Activated naive CD8-positive, alpha-beta T cell treated with anti-CD3 and anti-CD28 coated beads, Interleukin-2, amount 10 ng/mL, durations not matched to agents 7 days and 5 days (primary cell): ENCODE data around the gene MT1M. TPM values are rescaled to one million over a fixed set of nuclear protein-coding genes. Genes with fewer than 3 reads are reported as not detected.
"Not testable (repeated sequence)": the region's sequence is repeated elsewhere in the genome, so short reads cannot be mapped to it uniquely, and the experiment has no call there.

Source experiments
- ATAC-seq: fragments of 150-1000 bp; cut with Tn5 transposase; one replicate; pipeline ENCODE4 v1.10.0; 2021; ENCODE audit warnings: low read depth, moderate library complexity
- POLR2A ChIA-PET: fragments of 350-600 bp; sonication (Branson Sonifier 250); formaldehyde crosslinking; loops from one replicate; lab custom pipeline; 2021; ENCODE audit warnings: antibody characterized with exemption; lab: Charles Lee
- DNase-seq: peaks from one replicate; pipeline ENCODE4 v3.0.0; 2021
- H3K27ac Mint-ChIP-seq: one replicate; pipeline ENCODE4 v1.8.0; 2022; ENCODE audit warnings: mild to moderate bottlenecking, mixed read lengths
- H3K27me3 Mint-ChIP-seq: one replicate; pipeline ENCODE4 v1.8.0; 2022; ENCODE audit warnings: mild to moderate bottlenecking, moderate library complexity, mixed read lengths
- H3K36me3 Mint-ChIP-seq: one replicate; pipeline ENCODE4 v1.8.0; 2021; ENCODE audit warnings: mild to moderate bottlenecking, mixed read lengths
- H3K4me1 Mint-ChIP-seq: one replicate; pipeline ENCODE4 v1.8.0; 2021; ENCODE audit warnings: mixed read lengths
- H3K4me3 Mint-ChIP-seq: one replicate; pipeline ENCODE4 v1.8.0; 2022; ENCODE audit warnings: mild to moderate bottlenecking, moderate library complexity, mixed read lengths
- H3K9me3 Mint-ChIP-seq: one replicate; pipeline ENCODE4 v1.8.0; 2021; ENCODE audit warnings: mixed read lengths
- total RNA-seq, 2 experiments: library from RNA; stranded (reverse); gene quantifications; one replicate each; pipeline ENCODE4 v1.2.3, GENCODE V29; 2021

The MT1M gene
- total RNA-seq = not detected

GRCh38 chr16:56632156-56632847 is at the start of gene MT1M:
Gene MT1M (plus strand): TSS chr16:56632659. CDS start chr16:56632732, 73 bp downstream.
- POLR2A ChIA-PET = no interaction called here
- H3K9me3 Mint-ChIP-seq = no peaks in the 10 kb centered on the region
- peak; percentile 44 for DNase-seq
- peaks cover 67% of the 10 kb centered on the region for H3K27me3 Mint-ChIP-seq
- no peaks in the 10 kb centered on the region for H3K36me3 Mint-ChIP-seq
- H3K27ac Mint-ChIP-seq = no peak within 1 kb of the TSS
- peaks cover 24% of the 10 kb centered on the region for H3K4me1 Mint-ChIP-seq
- peak; percentile 31 for ATAC-seq
- H3K4me3 Mint-ChIP-seq = peak within 1 kb of the TSS; percentile 64

GRCh38 chr16:56582911-56583310 is 49.5 kb upstream of the MT1M start:
- ATAC-seq, H3K9me3 Mint-ChIP-seq, DNase-seq, H3K4me1 Mint-ChIP-seq, H3K27ac Mint-ChIP-seq, H3K36me3 Mint-ChIP-seq, H3K4me3 Mint-ChIP-seq, POLR2A ChIA-PET: not testable (repeated sequence)
- H3K27me3 Mint-ChIP-seq = peaks cover 26% of the 10 kb centered on the region

- peaks cover 32% of the 10 kb centered on the region for H3K27me3 Mint-ChIP-seq
- POLR2A ChIA-PET = no interaction called here
- no peaks in the 10 kb centered on the region for H3K36me3 Mint-ChIP-seq
- H3K27ac Mint-ChIP-seq = no peak overlapping the region
- H3K4me1 Mint-ChIP-seq = peaks cover 3% of the 10 kb centered on the region
- DNase-seq (no peak), ATAC-seq (no peak)
- H3K9me3 Mint-ChIP-seq = no peaks in the 10 kb centered on the region
- no peak overlapping the region for H3K4me3 Mint-ChIP-seq
Measured at GRCh38 chr16:56583351-56584168, 48.9 kb upstream of the MT1M start.

- no peaks in the 10 kb centered on the region for H3K36me3 Mint-ChIP-seq
- DNase-seq (no peak), ATAC-seq (no peak)
- peaks cover 7% of the 10 kb centered on the region for H3K4me1 Mint-ChIP-seq
- no peak overlapping the region for H3K27ac Mint-ChIP-seq
- H3K27me3 Mint-ChIP-seq = peaks cover 36% of the 10 kb centered on the region
- no peaks in the 10 kb centered on the region for H3K9me3 Mint-ChIP-seq
- H3K4me3 Mint-ChIP-seq = no peak overlapping the region
- POLR2A ChIA-PET = no interaction called here
Measured at GRCh38 chr16:56584276-56584675, 48.2 kb upstream of the MT1M start.

- no peak for ATAC-seq
- H3K9me3 Mint-ChIP-seq = no peaks in the 10 kb centered on the region
- POLR2A ChIA-PET = no interaction called here
- peak overlapping the region; percentile 83 for H3K4me3 Mint-ChIP-seq
- no peak for DNase-seq
- H3K36me3 Mint-ChIP-seq = no peaks in the 10 kb centered on the region
- H3K4me1 Mint-ChIP-seq = peaks cover 19% of the 10 kb centered on the region
- H3K27me3 Mint-ChIP-seq = peaks cover 49% of the 10 kb centered on the region
- no peak overlapping the region for H3K27ac Mint-ChIP-seq
Measured at GRCh38 chr16:56588781-56589140, 43.7 kb upstream of the MT1M start.

GRCh38 chr16:56589141-56590039 is 43.1 kb upstream of the MT1M start, which contains the start of gene MT3:
Gene MT3 (plus strand): TSS chr16:56589528. CDS start chr16:56589591, 63 bp downstream.
- Mint-ChIP-seq H3K27ac (no peak within 1 kb of the TSS), H3K27me3 (peaks cover 49% of the 10 kb centered on the region), H3K36me3 (no peaks in the 10 kb centered on the region), H3K4me1 (peaks cover 18% of the 10 kb centered on the region), H3K9me3 (no peaks in the 10 kb centered on the region), H3K4me3 (peak within 1 kb of the TSS; percentile 83)
- POLR2A ChIA-PET = no interaction called here
- ATAC-seq = peak; percentile 81
- peak; percentile 66 for DNase-seq

GRCh38 chr16:56591377-56592060 is 40.9 kb upstream of the MT1M start:
- POLR2A ChIA-PET = interaction anchor here (0.6 kb wide), 1 partner anchor 343 kb away, joined by 4 read pairs; no protein-coding TSS in a partner anchor
- peaks cover 17% of the 10 kb centered on the region for H3K4me1 Mint-ChIP-seq
- peaks cover 46% of the 10 kb centered on the region for H3K27me3 Mint-ChIP-seq
- H3K27ac Mint-ChIP-seq = no peak overlapping the region
- DNase-seq = no peak
- no peaks in the 10 kb centered on the region for H3K36me3 Mint-ChIP-seq
- no peak for ATAC-seq
- no peaks in the 10 kb centered on the region for H3K9me3 Mint-ChIP-seq
- no peak overlapping the region for H3K4me3 Mint-ChIP-seq

GRCh38 chr16:56593573-56594291 is 38.7 kb upstream of the MT1M start:
- Mint-ChIP-seq H3K4me1 (peaks cover 18% of the 10 kb centered on the region), H3K27ac (no peak overlapping the region), H3K4me3 (no peak overlapping the region), H3K27me3 (peaks cover 26% of the 10 kb centered on the region), H3K9me3 (no peaks in the 10 kb centered on the region), H3K36me3 (no peaks in the 10 kb centered on the region)
- ATAC-seq (no peak), DNase-seq (no peak)
- POLR2A ChIA-PET = interaction anchor here (0.6 kb wide), 1 partner anchor 63 kb away, joined by 3 read pairs; no protein-coding TSS in a partner anchor

GRCh38 chr16:56594292-56594619 is 38.2 kb upstream of the MT1M start:
- no peaks in the 10 kb centered on the region for H3K36me3 Mint-ChIP-seq
- ATAC-seq = no peak
- H3K4me1 Mint-ChIP-seq = peaks cover 16% of the 10 kb centered on the region
- peaks cover 24% of the 10 kb centered on the region for H3K27me3 Mint-ChIP-seq
- DNase-seq = no peak
- H3K9me3 Mint-ChIP-seq = no peaks in the 10 kb centered on the region
- POLR2A ChIA-PET = interaction anchor here (0.6 kb wide), 1 partner anchor 62 kb away, joined by 3 read pairs; no protein-coding TSS in a partner anchor
- no peak overlapping the region for H3K4me3 Mint-ChIP-seq
- no peak overlapping the region for H3K27ac Mint-ChIP-seq

- H3K27ac Mint-ChIP-seq = no peak overlapping the region
- H3K4me3 Mint-ChIP-seq = no peak overlapping the region
- H3K27me3 Mint-ChIP-seq = peaks cover 12% of the 10 kb centered on the region
- POLR2A ChIA-PET = interaction anchor here (0.6 to 1.0 kb wide), 3 partner anchors 25 to 102 kb away, joined by 3 to 4 read pairs (median 3); partner anchors contain the start of genes BBS2 and MT1E
- peaks cover 19% of the 10 kb centered on the region for H3K4me1 Mint-ChIP-seq
- peak; percentile 61 for ATAC-seq
- no peaks in the 10 kb centered on the region for H3K36me3 Mint-ChIP-seq
- no peak for DNase-seq
- H3K9me3 Mint-ChIP-seq = no peaks in the 10 kb centered on the region
Measured at GRCh38 chr16:56600398-56600999, 32.0 kb upstream of the MT1M start.

GRCh38 chr16:56601325-56601724 is 31.1 kb upstream of the MT1M start:
- no peak for DNase-seq
- Mint-ChIP-seq H3K36me3 (no peaks in the 10 kb centered on the region), H3K27ac (no peak overlapping the region), H3K9me3 (no peaks in the 10 kb centered on the region), H3K27me3 (peaks cover 10% of the 10 kb centered on the region), H3K4me3 (no peak overlapping the region), H3K4me1 (peaks cover 19% of the 10 kb centered on the region)
- ATAC-seq = no peak
- POLR2A ChIA-PET = no interaction called here

GRCh38 chr16:56603589-56603988 is 28.9 kb upstream of the MT1M start:
- H3K9me3 Mint-ChIP-seq = no peaks in the 10 kb centered on the region
- POLR2A ChIA-PET = interaction anchor here (0.6 to 1.2 kb wide), 3 partner anchors 14 to 126 kb away, joined by 3 read pairs; no protein-coding TSS in a partner anchor
- H3K4me3 Mint-ChIP-seq = no peak overlapping the region
- H3K36me3 Mint-ChIP-seq = no peaks in the 10 kb centered on the region
- peak; percentile 6 for ATAC-seq
- peaks cover 31% of the 10 kb centered on the region for H3K4me1 Mint-ChIP-seq
- H3K27ac Mint-ChIP-seq = no peak overlapping the region
- DNase-seq = no peak
- H3K27me3 Mint-ChIP-seq = peaks cover 10% of the 10 kb centered on the region
